HCT116 (cell line): Measurements from ENCODE around the gene DOCK9. TPM values are rescaled to one million over a fixed set of nuclear protein-coding genes. Genes with fewer than 3 reads are reported as not detected.

Experiments
- ATAC-seq: fragments of 200-7000 bp; cut with Tn5 transposase; 2 replicates; pipeline ENCODE4 v1.9.1; 2020; ENCODE audit warnings: mild to moderate bottlenecking, moderate library complexity
- BruUV-seq: library from RNA; stranded (reverse); fragments of 400-500 nt; replicated peaks from 2 replicates; lab custom pipeline; 2021; lab: Mats Ljungman, UMichigan
- CTCF ChIA-PET: fragments of 300-600 bp; sonication (Branson Sonifier 250); formaldehyde crosslinking; loops from one replicate; lab custom pipeline; 2021; ENCODE audit warnings: antibody characterized with exemption; lab: Charles Lee
- POLR2A ChIA-PET: fragments of 300-600, 350-600 bp; sonication (Branson Sonifier 250); formaldehyde crosslinking; loops from one replicate; lab custom pipeline; 2021; ENCODE audit warnings: antibody characterized with exemption; lab: Charles Lee
- RAD21 ChIA-PET, 2 experiments: fragments of 300-600 bp; sonication (Branson Sonifier 250); formaldehyde crosslinking; loops; one replicate each; lab custom pipeline; 2023; ENCODE audit warnings: low total read pairs in 2 of 2; ENCODE audit not compliant: uncharacterized antibody in 2 of 2, unreplicated experiment in 2 of 2, low non-redundant PET in 1 of 2; lab: Charles Lee
- DNase-seq: peaks from one replicate; pipeline ENCODE4 v3.0.0-alpha.2; 2010; ENCODE audit warnings: low read depth, low spot score
- H2AFZ ChIP-seq: fragments of 200-600 bp; shearing (Covaris generic), sonication (generic); 2 replicates; pipeline ENCODE4 v1.6.1; 2017; ENCODE audit warnings: low read depth, mixed run types, mixed read lengths, antibody characterized with exemption, low read length; ENCODE audit not compliant: poor library complexity, severe bottlenecking
- H3K27ac ChIP-seq: 2 replicates; pipeline ENCODE4 v1.5.1; 2012; ENCODE audit warnings: low read depth, low read length
- H3K27me3 ChIP-seq: fragments of 200-600 bp; sonication (generic); 2 replicates; pipeline ENCODE4 v1.6.1; 2016; ENCODE audit warnings: mixed run types, low read length, mixed read lengths; ENCODE audit not compliant: insufficient read depth
- H3K36me3 ChIP-seq, 2 experiments: fragments of 200-500 bp in 1 of 2; fragments of 200-600 bp in 1 of 2; sonication (Bioruptor generic) in 1 of 2; sonication (generic) in 1 of 2; 2 replicates each; pipeline versions ENCODE4 v1.5.1 to v1.6.1; 2014 to 2016; ENCODE audit warnings: low read length in 2 of 2, inconsistent platforms in 1 of 2, mixed read lengths in 1 of 2, mixed run types in 1 of 2; ENCODE audit not compliant: insufficient read depth in 2 of 2, control insufficient read depth in 1 of 2
- H3K4me1 ChIP-seq, 2 experiments: fragments of 200-600 bp in 1 of 2; sonication (generic) in 1 of 2; 2 replicates each; pipeline versions ENCODE4 v1.5.1 to v1.6.1; 2012 to 2017; ENCODE audit warnings: low read length in 2 of 2, inconsistent platforms in 1 of 2, mild to moderate bottlenecking in 1 of 2, mixed read lengths in 1 of 2, mixed run types in 1 of 2, moderate library complexity in 1 of 2; ENCODE audit not compliant: insufficient read depth in 2 of 2, control insufficient read depth in 1 of 2
- H3K4me2 ChIP-seq: fragments of 200-600 bp; sonication (generic); 2 replicates; pipeline ENCODE4 v1.6.1; 2017; ENCODE audit warnings: mixed run types, low read length, mixed read lengths
- H3K4me3 ChIP-seq, 2 experiments: fragments of 200-600 bp in 1 of 2; sonication (generic) in 1 of 2; replicated peaks in 1 of 2; 2 replicates each; pipeline ENCODE4 v1.5.1; 2011 to 2016; ENCODE audit warnings: low read length in 2 of 2, control low read depth in 1 of 2, low read depth in 1 of 2, mild to moderate bottlenecking in 1 of 2, mixed read lengths in 1 of 2, mixed run types in 1 of 2
- H3K79me2 ChIP-seq: fragments of 200-600 bp; sonication (generic); 2 replicates; pipeline ENCODE4 v1.6.1; 2017; ENCODE audit warnings: mild to moderate bottlenecking, mixed run types, low read length, moderate library complexity, mixed read lengths; ENCODE audit not compliant: insufficient read depth
- H3K9ac ChIP-seq: fragments of 200-600 bp; sonication (generic); 2 replicates; pipeline ENCODE4 v1.6.1; 2016; ENCODE audit warnings: low read length, mixed read lengths
- H3K9me2 ChIP-seq: fragments of 200-600 bp; sonication (generic), shearing (Covaris generic); 2 replicates; pipeline ENCODE4 v1.6.1; 2017; ENCODE audit warnings: mixed run types, mild to moderate bottlenecking, moderate library complexity; ENCODE audit not compliant: insufficient read depth
- H3K9me3 ChIP-seq, 2 experiments: fragments of 200-500 bp in 1 of 2; fragments of 200-600 bp in 1 of 2; sonication (Bioruptor generic) in 1 of 2; sonication (generic) in 1 of 2; 2 replicates each; pipeline ENCODE4 v1.6.1; 2014 to 2017; ENCODE audit warnings: low read length in 2 of 2, mixed read lengths in 2 of 2, inconsistent platforms in 1 of 2, low read depth in 1 of 2, mild to moderate bottlenecking in 1 of 2, mixed run types in 1 of 2, moderate library complexity in 1 of 2; ENCODE audit not compliant: control insufficient read depth in 1 of 2, insufficient read depth in 1 of 2
- H4K20me1 ChIP-seq: fragments of 200-600 bp; sonication (generic), shearing (Covaris generic); 2 replicates; pipeline ENCODE4 v1.6.1; 2017; ENCODE audit warnings: mixed run types, mild to moderate bottlenecking, moderate library complexity; ENCODE audit not compliant: insufficient read depth
- ATF3 ChIP-seq: IDR thresholded peaks from 2 replicates; pipeline ENCODE4 v1.6.1; 2012
- CBX3 ChIP-seq: IDR thresholded peaks from 2 replicates; pipeline ENCODE4 v1.6.1; 2012; ENCODE audit warnings: low read depth
- EGR1 ChIP-seq: IDR thresholded peaks from 2 replicates; pipeline ENCODE4 v1.6.1; 2012; ENCODE audit warnings: low read depth
- EZH2phosphoT487 ChIP-seq: fragments of 200-600 bp; IDR thresholded peaks from 2 replicates; pipeline ENCODE4 v1.6.1; 2018; ENCODE audit warnings: antibody characterized with exemption, borderline replicate concordance
- FOSL1 ChIP-seq: IDR thresholded peaks from 2 replicates; pipeline ENCODE4 v1.6.1; 2012; ENCODE audit warnings: low read depth
- MAX ChIP-seq: IDR thresholded peaks from 2 replicates; pipeline ENCODE4 v1.6.1; 2012
- POLR2A ChIP-seq: IDR thresholded peaks from 2 replicates; pipeline ENCODE4 v1.7.0; 2011; ENCODE audit warnings: borderline replicate concordance; ENCODE audit not compliant: insufficient read depth, insufficient read length; ENCODE audit errors: extremely low read depth
- SP1 ChIP-seq: IDR thresholded peaks from 2 replicates; pipeline ENCODE4 v1.6.1; 2012; ENCODE audit warnings: low read depth
- SRF ChIP-seq: IDR thresholded peaks from 2 replicates; pipeline ENCODE4 v1.6.1; 2012; ENCODE audit warnings: low read depth
- TCF7L2 ChIP-seq: IDR thresholded peaks from 2 replicates; pipeline ENCODE4 v1.7.0; 2011; ENCODE audit warnings: borderline replicate concordance, inconsistent platforms; ENCODE audit not compliant: insufficient read depth, insufficient read length; ENCODE audit errors: extremely low read depth
- ZBTB33 ChIP-seq: IDR thresholded peaks from 2 replicates; pipeline ENCODE4 v1.6.1; 2011; ENCODE audit warnings: mild to moderate bottlenecking, low read length, moderate library complexity; ENCODE audit not compliant: insufficient replicate concordance; ENCODE audit errors: extremely low read depth
- intact Hi-C: fragments of 100-400 bp; cut with micrococcal nuclease; formaldehyde crosslinking; loops from 2 replicates; pipeline ENCODE4 v1.10.0; 2022
- total RNA-seq: library from RNA; stranded (reverse); gene quantifications from one replicate; pipeline ENCODE4 v1.2.1, GENCODE V29; 2021; ENCODE audit not compliant: unreplicated experiment
- TF ChIP-seq, protein P1 (sequence below), 3 experiments: fragments of 200-600 bp in 1 of 3; sonication (generic) in 1 of 3; IDR thresholded peaks in 2 of 3; conservative IDR thresholded peaks in 1 of 3; 2 replicates each; pipeline ENCODE4 v1.5.1; 2012 to 2017; ENCODE audit warnings: low read depth in 2 of 3, low read length in 2 of 3, antibody characterized with exemption in 1 of 3, borderline replicate concordance in 1 of 3, control low read depth in 1 of 3, mild to moderate bottlenecking in 1 of 3, mixed read lengths in 1 of 3, mixed run types in 1 of 3, moderate library complexity in 1 of 3; ENCODE audit not compliant: insufficient read depth in 1 of 3
- TF ChIP-seq, protein P2 (sequence below): IDR thresholded peaks from 2 replicates; pipeline ENCODE4 v1.6.1; 2012; ENCODE audit warnings: low read depth

The DOCK9 gene
- total RNA-seq, 1 experiment from 2014 or later = 58.8 TPM

DNA sequence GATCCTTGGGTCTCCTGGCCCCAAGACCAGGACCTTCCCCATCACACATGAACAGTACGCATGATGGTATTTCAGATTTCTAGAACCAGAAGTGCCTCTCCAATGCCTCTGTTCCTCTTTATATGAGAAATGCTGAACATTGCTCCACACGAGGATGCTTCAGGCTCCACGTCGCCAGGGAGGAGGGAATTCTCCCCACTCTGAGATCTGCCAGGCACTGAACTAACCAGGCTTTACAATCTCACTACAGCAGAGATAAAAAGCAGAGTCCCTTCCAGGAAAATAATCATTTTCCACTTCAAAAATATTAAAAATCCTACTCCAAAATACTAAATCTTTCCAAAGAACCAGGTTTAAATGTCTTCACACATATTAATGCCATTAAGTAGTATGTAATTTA is 10.4 kb downstream of the DOCK9 start:
- no peaks in the 10 kb centered on the region for H3K27me3 ChIP-seq
- CTCF ChIA-PET = no interaction called here
- BruUV-seq = no TSS peak
- H3K27ac ChIP-seq = no peak overlapping the region
- no peak overlapping the region for H2AFZ ChIP-seq
- no peaks in the 10 kb centered on the region for H3K36me3 ChIP-seq
- no peak overlapping the region for H3K9ac ChIP-seq
- POLR2A ChIA-PET = no interaction called here
- H3K4me1 ChIP-seq = peaks cover 14 to 22% of the 10 kb centered on the region in 2 experiments
- no peaks in the 10 kb centered on the region for H4K20me1 ChIP-seq
- no peaks in the 10 kb centered on the region for H3K9me3 ChIP-seq
- DNase-seq = no peak
- intact Hi-C loops = no loop called here
- no peak for ATAC-seq
- no peak overlapping the region for H3K4me2 ChIP-seq
- no peaks in the 10 kb centered on the region; the same call in 1 of the 2 replicates for H3K79me2 ChIP-seq
- no peak overlapping the region for H3K4me3 ChIP-seq
- H3K9me2 ChIP-seq = no peaks in the 10 kb centered on the region
- TF ChIP-seq CBX3 = no peak
- TF ChIP-seq EZH2phosphoT487 = no peak
- no peak for TF ChIP-seq SP1
- TF ChIP-seq ATF3 = no peak
- TF ChIP-seq MAX = no peak
- TF ChIP-seq SRF = no peak
- TF ChIP-seq EGR1 = no peak
- no peak for TF ChIP-seq TCF7L2
- RAD21 ChIA-PET = no interaction called here

DNA sequence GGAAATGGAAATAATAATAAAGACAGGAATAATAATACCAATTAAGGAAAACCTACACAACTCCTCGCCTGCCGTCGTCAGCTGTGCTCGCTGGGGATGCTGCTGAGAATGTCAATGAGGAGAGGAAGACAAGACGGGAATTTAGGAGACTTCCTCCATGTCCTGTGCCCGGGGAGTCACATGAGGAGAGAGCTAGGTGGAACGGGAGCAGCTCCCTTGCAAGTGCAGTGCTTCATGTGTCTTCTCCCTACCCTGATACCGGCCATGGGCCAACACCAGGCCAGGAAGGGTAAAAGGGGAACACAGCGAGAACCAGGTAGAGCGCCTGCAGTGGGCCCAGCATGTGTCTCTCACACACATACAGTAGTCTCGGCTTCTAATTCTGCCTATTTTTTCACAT is 11.8 kb downstream of the DOCK9 start:
- Histone ChIP-seq H3K4me3 (no peak overlapping the region), H3K27ac (no peak overlapping the region), H3K27me3 (no peaks in the 10 kb centered on the region), H4K20me1 (no peaks in the 10 kb centered on the region), H3K4me1 (peaks cover 3 to 14% of the 10 kb centered on the region in 2 experiments; a peak in 2 of 4 replicates), H2AFZ (no peak overlapping the region), H3K79me2 (no peaks in the 10 kb centered on the region; the same call in 1 of the 2 replicates), H3K9me2 (no peaks in the 10 kb centered on the region), H3K9ac (no peak overlapping the region), H3K4me2 (no peak overlapping the region), H3K9me3 (no peaks in the 10 kb centered on the region), H3K36me3 (no peaks in the 10 kb centered on the region)
- intact Hi-C loops = no loop called here
- DNase-seq = no peak
- ChIA-PET POLR2A (no interaction called here), RAD21 (no interaction called here), CTCF (no interaction called here)
- no TSS peak for BruUV-seq
- no peak for ATAC-seq
- no peak for TF ChIP-seq ZBTB33
- TF ChIP-seq, protein P1, sequence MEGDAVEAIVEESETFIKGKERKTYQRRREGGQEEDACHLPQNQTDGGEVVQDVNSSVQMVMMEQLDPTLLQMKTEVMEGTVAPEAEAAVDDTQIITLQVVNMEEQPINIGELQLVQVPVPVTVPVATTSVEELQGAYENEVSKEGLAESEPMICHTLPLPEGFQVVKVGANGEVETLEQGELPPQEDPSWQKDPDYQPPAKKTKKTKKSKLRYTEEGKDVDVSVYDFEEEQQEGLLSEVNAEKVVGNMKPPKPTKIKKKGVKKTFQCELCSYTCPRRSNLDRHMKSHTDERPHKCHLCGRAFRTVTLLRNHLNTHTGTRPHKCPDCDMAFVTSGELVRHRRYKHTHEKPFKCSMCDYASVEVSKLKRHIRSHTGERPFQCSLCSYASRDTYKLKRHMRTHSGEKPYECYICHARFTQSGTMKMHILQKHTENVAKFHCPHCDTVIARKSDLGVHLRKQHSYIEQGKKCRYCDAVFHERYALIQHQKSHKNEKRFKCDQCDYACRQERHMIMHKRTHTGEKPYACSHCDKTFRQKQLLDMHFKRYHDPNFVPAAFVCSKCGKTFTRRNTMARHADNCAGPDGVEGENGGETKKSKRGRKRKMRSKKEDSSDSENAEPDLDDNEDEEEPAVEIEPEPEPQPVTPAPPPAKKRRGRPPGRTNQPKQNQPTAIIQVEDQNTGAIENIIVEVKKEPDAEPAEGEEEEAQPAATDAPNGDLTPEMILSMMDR (IDR thresholded peaks at IDR 0.05 in 2 of 3, conservative IDR thresholded peaks at IDR 0.05 in 1 of 3; ENCODE audit: borderline replicate concordance in 1 of 3, insufficient read depth in 1 of 3, low read depth in 2 of 3, low read length in 2 of 3) = no peak
- TF ChIP-seq, protein P2, sequence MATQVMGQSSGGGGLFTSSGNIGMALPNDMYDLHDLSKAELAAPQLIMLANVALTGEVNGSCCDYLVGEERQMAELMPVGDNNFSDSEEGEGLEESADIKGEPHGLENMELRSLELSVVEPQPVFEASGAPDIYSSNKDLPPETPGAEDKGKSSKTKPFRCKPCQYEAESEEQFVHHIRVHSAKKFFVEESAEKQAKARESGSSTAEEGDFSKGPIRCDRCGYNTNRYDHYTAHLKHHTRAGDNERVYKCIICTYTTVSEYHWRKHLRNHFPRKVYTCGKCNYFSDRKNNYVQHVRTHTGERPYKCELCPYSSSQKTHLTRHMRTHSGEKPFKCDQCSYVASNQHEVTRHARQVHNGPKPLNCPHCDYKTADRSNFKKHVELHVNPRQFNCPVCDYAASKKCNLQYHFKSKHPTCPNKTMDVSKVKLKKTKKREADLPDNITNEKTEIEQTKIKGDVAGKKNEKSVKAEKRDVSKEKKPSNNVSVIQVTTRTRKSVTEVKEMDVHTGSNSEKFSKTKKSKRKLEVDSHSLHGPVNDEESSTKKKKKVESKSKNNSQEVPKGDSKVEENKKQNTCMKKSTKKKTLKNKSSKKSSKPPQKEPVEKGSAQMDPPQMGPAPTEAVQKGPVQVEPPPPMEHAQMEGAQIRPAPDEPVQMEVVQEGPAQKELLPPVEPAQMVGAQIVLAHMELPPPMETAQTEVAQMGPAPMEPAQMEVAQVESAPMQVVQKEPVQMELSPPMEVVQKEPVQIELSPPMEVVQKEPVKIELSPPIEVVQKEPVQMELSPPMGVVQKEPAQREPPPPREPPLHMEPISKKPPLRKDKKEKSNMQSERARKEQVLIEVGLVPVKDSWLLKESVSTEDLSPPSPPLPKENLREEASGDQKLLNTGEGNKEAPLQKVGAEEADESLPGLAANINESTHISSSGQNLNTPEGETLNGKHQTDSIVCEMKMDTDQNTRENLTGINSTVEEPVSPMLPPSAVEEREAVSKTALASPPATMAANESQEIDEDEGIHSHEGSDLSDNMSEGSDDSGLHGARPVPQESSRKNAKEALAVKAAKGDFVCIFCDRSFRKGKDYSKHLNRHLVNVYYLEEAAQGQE = no peak
- TF ChIP-seq SP1 = no peak
- TF ChIP-seq POLR2A = no peak
- no peak for TF ChIP-seq FOSL1
